ENCODE results near the gene PIGL.

GRCh38 chr17:16171613-16172012 is 45.4 kb upstream of the PIGL start:
- TF ChIP-seq POLR2AphosphoS5 (IDR thresholded peaks at IDR 0.05; ENCODE audit: low read depth, low read length) (no peak), POLR2A (IDR thresholded peaks at IDR 0.05; ENCODE audit: low read depth, low read length) (no peak)
